COR-L47 (cell line): ENCODE measurements around the gene LRRC8E.
A peak's percentile ranks its signal among the peaks of the same experiment; 100 is the strongest.
"Not testable (repeated sequence)": the region's sequence is repeated elsewhere in the genome, so short reads cannot be mapped to it uniquely, and the experiment has no call there.

ENCODE experiments used
- DNase-seq: peaks from one replicate; lab custom pipeline; 2025; lab: John Stamatoyannopoulos, UW

LRRC8E gene

DNA sequence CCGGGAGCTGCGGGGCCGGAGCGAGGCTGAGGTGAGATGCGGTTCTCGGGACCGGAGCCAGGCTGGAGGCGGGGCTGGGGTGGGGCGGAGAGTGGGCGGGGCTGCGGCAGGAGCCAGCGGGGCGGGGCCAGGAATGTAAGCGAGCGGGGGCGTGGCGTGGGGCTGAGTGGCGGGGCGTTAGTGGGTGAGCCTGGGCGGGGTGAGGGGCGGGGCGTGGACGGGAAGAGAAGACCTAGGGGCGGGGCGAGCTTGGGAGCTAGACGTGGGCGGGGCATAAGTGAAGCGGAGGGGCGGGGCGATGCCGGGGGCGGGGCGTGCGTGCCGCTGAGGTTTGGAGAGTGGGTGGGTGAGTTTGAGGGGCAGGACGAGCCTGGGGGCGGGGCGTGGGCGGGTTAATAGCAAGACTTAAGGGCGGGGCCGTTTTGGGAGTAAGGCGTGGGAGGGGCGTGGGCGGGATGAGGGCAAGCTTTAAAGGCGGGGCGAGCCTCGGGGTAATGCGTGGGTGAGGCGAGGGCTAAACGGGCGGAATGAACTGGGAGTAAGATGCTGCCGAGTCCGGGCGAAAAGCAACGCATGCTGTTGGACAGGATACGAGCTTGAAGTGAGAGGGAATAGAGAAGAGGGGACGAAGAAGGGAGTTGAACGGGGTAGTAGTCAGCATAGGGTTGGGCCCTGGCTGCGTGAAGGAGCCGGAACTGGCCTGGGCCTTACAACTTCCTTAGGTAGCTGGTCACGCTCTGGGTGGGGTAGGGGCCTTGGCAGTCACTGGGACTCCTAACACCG is 32.4 kb downstream of the LRRC8E start:
- peak; percentile 98 for DNase-seq

DNA sequence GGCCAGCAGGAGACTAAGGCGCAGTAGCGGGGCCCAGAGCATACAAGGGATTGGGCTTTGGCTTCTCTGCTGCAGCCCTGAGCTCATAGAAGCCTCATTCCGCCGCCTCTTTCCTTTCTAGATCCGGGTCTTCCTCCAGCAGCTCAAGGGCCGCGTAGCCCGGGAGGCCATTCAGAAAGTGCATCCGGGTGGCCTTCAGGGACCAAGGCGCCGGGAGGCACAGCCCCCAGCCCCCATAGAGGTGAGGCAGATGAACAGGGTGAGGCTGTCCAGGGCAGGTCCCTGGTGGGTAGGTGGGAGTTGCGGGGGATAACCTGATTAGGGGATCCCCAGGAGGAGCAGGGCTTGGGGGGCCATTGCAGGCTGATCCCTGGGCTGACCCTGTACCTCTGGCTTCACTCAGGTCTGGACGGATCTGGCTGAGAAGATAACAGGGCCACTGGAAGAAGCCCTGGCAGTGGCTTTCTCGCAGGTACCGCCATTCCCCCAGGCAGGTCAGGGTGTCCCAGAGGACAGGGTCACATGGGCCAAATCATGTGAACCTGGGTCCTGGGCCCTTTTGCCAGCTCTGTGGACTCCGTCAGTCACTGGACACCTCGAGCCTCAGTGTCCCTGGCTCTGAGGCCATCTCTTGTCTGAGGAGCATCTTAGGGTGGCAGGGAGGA is 33.1 kb downstream of the LRRC8E start:
- no peak for DNase-seq

DNA sequence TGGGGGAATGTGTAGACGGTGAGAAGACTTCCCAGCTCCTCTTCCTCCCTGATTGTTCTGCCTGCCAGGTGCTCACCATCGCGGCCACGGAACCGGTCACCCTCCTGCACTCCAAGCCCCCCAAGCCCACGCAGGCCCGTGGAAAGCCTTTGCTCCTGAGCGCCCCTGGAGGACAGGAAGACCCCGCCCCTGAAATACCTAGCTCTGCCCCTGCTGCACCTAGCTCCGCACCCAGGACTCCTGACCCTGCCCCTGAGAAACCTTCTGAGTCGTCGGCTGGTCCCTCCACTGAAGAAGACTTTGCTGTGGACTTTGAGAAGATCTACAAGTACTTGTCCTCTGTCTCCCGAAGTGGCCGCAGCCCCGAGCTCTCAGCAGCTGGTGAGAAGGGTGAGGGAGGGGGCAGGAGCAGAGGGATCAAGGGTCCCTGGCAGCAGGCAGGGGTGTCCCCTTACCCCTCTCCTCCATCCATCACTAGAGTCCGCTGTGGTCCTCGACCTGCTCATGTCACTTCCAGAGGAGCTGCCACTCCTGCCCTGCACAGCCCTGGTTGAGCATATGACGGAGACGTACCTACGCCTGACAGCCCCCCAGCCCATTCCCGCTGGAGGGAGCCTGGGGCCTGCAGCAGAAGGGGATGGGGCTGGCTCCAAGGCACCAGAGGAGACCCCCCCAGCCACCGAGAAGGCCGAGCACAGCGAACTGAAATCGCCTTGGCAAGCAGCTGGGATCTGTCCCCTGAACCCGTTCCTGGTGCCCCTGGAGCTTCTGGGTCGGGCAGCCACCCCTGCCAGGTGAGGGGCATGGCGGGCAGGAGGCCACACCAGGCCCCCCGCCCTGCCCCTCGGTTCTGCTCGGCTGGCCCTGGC is 33.9 kb downstream of the LRRC8E start:
- DNase-seq, result no peak

DNA sequence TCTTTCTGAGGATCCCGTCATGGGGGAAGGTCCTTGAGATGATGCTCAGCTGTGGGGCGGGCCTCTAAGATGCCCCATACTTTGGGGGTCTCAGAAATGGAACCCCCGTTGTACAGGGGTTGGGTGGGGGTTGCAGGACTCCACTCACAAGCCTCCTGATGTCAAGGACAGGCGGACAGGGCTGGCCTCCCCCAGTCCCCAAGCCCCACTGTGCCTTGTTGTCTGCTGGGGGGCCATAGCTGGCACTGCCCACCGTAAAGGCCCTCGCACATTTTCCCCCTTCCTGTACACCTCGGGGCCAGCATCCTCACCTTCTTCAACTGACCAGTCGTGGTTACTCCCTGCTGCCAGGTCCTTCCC is 34.5 kb downstream of the LRRC8E start:
- no peak for DNase-seq

DNA sequence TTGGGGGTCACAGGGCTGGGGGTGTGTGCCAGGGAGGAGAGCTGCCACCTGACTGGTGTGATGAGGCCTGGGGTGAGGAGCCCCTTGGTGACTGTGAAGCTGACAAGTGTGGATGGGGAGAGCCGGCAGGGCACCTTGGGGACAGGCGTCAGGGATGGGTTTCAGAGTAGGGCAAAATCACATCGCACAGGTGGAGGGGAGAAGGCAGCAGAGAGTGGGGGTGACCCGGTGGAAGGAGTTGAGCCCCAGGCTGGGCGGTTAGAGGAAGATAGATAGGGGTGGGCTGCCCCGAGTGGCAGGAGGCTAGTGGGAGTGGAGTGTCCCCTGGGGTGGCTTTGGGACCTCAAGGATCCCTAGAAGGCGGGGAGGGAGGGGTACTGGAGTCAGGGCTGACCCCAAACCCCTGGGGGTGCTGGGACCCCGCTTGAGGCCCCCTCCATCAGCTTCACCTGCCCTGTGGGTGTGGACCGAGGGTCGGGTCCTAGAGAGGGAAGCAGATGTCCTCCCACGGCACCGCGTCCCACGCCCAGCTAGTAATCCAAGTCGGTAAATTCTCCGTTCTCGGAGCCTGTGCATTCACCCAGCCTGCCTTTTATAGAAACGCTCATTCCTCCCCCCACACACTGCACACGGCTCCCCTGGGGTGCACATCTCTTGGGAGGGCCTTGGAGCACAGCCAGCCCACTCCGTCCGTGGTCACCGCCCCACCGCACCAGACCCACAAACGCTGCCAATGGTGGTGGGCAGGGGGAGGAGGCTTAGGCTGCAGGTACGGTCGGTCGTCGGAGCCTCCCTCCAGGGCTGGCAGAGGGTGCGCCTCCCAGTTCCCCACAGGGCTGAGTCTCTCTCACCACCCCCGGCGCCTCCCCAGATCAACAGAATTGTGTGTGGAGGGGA is 35.2 kb downstream of the LRRC8E start:
- no peak for DNase-seq

DNA sequence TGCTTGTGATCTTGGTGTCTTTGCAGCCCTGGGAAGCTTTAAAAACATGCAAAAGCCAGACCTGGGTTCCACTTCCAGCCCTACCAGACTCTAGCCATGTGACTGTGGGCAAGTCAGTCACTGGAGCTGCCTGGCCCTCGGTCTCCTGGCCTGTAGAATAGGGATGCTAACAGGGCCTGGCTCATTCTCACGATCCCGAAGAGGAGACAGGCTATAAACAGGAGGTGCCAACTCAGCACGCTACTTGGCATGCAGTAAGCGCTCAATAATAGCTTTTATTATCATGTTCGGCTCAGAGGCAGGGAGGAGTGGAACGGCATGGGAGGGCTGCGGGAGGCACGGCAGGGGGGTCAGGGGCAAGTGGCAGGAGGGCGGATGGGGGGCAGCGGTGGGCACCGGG is 35.9 kb downstream of the LRRC8E start:
- DNase-seq, result no peak

DNA sequence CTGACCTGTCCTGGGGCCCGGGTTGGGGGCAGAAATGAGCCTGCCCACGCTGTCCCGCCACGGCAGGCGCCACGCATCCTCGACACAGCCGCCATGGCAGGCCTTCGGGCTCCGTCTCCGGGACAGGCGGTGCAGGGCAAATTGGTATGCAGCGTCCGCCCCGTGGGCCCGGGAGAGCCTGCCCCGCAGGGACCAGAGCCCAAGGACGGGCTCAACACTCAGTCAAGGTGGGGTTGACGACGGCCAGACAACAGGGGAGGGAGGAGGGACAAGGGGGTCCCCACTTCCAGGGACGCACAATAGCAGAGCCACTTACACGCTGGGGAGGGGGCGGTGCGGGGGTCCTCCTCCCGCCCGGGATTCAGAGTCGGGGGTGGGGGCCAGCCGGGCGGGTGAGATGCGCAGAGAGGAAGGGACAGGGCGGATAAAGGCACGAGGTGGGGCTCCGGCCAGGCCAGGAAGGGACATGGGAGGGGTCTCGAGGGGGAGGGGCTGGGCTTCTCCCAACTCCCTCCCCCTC is 36.4 kb downstream of the LRRC8E start:
- DNase-seq, result no peak

DNA sequence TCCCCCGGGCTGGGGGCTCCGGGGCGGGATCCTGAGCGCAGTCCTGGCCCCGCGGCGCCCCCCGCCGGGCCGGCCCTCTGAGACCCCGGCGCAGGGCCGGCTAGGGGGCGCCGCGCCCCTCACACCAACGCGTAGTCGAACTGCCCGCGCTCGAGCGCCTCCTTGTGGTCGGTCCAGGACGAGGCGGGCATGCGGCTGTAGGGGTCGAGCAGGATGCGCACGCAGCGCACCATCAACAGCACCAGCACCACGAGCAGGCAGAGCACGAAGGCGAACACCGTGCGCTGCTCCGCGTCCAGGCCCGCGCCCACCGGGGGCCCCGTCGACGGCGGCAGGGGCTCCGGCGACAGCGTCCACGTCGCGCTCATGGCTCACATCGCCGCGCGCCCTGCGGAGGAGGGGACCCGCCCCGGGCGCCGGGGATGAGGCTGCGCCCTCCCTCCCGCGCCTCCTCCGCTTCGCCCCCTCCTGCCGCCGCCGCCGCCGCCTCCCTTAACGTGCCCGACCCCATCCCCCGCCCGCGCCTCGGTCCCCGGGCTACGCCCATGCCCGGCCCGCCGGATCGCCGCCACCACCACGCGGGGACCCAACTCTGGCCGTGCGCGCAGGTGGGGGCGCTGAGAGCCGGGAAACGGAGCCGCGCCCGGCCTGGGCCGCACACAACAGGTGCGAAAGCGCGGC is 37.0 kb downstream of the LRRC8E start:
- peak; percentile 75 for DNase-seq

DNA sequence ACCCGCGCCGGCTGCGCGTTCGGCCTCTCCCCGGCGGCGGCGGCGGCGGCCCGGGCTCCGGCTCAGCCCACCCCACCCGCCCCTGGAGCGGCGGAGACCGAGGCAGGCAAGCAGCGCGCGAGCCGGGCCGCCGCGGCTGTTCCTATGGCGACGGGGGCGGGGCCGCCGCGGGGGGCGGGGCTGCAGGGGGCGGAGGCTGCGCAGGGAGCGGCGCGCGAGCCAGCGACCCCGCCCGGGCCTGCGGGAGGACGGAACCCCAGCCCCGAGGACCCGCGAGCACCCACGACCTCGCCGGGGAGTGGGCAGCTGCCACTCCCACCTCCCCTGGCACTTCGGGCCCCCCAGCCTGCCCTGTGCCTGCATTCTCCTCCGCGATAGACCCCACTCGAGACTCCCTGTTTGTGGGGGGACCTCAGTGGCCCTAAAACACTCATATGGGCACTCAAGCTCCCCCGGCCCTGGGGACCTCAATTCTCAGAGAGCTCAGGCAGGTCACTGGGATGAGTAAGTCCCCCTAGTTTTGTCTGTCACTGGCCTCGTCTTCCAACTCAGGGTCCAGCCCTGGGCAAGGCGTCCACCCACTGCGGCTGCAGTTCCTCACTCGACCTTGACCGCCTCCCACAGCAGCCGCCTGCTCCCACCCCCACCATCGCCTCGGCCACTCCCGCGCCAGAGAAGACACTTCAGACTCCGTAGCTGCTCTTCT is 37.9 kb downstream of the LRRC8E start, which contains the start of gene CTXN1:
CTXN1 (minus strand) TSS at position 115 of the 706 bp plus-strand sequence. CDS start 597 bp downstream, outside the sequence.
- DNase-seq, result peak; percentile 56

DNA sequence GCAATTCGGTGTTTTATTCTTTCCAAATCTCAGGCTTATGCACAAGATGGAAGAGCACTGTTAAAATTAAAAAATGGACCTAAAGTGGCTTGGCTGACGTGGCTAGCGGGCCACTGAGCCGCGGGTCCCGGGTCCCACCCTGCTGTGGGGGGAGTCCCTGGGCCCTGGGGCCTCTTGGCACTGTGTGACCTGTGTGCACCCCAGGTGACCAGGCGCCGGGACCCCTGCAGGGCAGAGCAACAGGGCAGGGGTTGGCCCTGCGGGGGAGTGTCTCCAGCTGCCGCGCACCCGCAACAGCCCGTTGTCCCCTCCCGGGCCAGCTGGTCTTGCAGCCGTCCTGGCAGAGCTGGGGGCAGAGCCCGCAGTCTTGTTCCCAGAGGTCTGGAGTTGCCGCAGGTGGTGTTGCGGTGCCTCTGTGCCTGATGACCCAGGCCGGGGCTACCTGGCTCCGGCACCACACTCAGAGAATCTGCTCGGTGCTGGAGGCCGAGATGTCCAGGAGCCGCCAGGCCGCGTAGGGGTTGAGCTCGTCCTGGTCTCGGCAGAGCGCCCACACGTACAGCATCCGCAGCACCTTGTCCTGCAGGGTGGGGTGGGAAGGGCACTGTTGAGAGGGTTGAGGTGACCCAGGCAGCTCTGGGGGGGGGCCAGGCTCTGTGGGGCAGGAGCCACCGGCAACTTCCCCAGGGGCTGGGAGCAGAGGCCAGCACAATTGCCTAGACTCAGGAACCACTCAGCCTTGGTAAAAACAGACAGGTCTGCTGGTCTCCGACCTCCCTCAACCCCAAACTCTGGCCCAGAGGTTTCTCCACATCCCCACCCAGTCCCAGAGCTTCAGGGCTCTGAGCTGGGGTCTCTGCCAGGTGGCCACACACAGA is 38.7 kb downstream of the LRRC8E start:
- DNase-seq, result no peak

DNA sequence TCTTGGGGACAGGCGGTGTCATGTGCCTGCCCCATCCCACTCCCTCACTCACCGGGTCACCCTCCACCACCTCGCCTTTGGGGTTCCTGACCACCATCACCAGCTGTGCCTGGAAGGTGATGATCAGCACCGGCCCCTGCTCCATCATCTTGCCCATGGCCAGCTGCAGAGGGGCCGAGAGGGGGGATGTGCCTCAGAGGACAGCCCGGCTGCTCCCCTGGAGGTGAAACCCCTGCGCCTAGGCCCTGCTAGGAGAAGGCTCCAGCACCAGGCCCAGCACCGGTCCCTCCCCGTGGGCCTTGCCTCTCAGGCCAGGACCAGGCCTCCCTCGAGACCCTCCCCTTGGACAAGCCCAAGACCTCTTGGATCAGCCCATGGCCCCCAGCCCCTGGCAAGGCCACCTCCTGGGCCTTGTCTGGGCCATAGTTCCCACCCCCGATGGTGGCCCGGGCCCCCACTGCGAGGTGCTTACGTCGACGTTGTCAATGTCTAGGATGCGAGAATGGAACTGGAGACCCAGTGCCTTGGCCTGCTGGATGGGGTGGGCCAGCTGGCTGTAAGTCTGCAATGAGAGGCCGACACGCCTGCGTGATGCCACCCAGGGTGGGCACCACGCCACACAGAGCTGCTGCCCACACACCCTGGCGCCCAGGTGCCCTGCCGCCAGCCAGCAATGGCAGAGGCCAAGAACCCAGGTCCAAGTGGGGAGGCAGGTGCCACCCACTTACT is 39.5 kb downstream of the LRRC8E start:
- DNase-seq, result no peak

DNA sequence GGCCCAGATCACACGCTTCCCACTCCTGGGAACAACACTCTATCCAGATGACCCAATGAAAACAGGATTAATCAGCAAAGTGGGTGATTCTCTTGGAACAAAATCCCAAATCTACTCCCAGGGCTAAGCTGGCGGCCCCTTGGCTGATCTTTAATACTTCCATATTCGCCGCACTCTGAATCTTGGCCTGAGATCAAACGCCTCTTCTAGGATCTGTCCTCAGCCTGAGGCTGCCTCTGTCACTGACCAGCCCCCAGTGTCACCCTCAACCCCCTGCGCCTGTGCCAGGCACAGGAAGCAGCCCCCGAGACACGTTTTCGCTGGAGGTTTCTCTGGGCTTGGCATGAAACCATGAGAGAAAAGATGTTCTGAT is 40.0 kb downstream of the LRRC8E start:
- no peak for DNase-seq

DNA sequence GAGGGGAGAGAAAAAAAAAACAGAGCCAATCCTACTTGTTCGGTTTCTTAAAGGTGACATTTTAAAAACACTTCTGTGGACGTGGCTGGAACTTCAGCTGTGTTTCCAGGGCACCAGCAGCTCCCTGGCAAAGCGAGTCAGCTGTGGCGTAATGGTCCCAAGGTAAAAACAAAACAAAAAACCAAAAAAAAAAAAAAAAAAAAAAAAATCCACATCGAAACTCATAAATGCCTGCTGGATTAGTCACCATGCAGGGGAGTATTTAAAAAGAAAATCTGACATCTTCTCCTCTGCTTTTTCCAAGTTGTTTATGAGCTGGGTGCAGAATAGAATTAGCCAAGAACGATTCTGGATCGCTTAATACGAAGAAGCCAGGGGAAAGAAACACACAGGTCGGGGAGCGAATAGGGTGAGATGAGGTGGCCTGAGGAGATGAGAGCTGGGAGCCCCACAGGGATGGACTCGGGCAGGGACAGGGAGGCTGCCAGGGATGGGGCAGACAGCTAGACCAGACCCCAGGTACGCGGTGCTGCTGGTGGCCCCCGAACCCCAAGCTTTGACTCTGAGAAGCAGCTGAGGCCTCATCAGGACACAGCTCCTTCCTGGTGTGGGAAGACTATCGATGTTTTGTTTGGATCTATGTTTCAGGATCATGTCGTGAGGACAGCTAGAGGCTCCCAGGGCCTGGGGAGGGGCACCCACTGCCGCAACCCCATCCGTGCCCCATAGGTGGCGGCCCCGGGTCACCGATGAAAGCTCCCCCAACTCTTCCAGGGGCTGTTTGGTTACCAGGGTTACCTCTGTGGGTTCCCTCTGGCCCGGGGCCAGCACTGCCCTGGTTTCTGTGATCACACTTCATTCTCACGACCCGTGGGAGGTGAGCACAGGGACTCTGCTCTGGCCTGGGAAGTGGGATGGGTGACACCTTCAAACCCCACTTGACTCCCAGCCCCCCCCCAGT is 40.7 kb downstream of the LRRC8E start:
- DNase-seq, result peak; percentile 47

DNA sequence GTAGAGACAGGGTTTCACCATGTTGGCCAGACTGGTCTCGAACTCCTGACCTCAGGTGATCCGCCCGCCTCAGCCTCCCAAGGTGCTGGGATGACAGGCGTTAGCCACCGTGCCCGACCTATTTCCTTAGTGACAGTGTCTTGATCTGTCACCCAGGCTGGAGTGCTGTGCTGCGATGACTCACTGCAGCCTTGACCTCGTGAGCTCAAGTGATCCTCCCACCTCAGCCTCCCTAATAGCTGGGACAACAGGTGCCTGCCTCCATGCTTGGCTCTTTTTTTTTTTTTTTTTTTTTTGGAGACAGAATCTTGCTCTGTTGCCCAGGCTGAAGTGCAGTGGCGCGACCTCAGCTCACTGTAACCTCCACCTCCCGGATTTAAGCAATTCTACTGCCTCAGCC is 41.7 kb downstream of the LRRC8E start:
- DNase-seq, result not testable (repeated sequence)

DNA sequence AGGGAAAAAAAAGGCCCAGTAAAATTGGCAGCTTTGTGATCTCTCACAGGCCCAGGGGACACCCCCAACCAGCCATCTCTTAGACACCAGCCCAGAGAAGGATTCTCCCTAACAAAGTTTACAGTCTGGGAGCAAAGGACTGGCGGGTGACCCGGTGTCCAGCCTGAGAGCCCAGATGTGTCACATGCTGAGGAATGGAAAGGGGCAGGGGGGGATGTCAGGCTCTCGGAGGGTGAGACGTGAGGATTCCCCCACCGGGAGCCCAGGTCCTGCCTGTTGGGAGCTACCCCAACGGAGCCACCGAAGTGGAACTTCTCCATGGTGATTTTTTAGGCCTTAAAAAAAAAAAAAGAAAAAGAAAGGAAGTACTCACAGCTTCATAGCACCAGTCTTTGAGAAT is 42.5 kb downstream of the LRRC8E start:
- DNase-seq, result no peak

DNA sequence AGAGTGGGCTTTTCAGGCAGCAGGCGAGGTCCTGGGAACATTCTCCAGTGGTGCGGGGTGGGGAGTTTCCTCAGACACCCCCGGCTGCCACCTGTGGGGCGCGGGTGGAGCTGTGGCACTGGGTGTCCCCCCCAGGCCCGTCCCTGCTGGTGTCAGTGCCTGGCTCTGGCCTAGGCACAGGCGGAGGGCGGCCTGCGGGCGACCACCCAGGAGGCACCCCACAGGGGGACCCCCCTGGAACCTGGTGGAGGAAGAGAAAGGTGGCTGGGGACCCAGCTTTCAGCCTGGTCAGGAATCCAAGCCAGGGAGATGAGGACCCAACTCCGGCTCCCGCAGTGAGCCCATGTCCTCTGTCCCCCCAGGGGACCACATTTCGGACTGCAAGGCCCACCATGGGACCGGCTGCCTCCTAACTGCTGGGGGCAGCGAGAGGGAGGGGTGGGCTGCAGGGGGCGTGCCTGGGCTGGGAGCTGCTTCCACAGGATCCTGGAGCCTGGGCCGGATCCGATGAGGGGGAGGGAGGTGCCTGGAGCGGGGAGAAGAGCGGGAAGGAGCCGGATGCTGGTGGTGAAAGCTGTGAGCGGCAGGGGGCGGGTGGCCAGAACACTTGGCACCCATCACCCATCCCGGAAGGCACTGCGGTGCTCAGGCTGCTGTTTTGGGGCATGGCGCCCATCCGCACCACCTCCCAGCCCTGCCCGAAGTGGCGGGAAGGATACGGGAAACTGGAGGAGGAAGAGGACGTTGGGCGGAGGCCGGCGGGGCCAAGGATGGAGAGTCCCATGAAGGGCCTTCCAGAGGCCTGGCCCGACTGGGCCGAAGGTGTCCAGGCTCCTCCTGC is 43.1 kb downstream of the LRRC8E start:
- DNase-seq, result no peak
